D721Med (cell line): ENCODE data around the gene EHMT1.

Source experiments
- DNase-seq: peaks from one replicate; pipeline ENCODE4 v3.0.0; 2011; ENCODE audit warnings: low spot score; ENCODE audit not compliant: insufficient read length
- FAIRE-seq: peaks from 2 replicates; lab custom pipeline; 2011; peaks lifted over from hg19 to GRCh38; lab: Jason Lieb, UNC
- TF ChIP-seq, protein P1 (sequence below): IDR thresholded peaks from 2 replicates; pipeline ENCODE4 v1.5.1; 2012; ENCODE audit warnings: mild to moderate bottlenecking, control low read depth; ENCODE audit not compliant: insufficient read depth; ENCODE audit errors: missing control alignments

Gene EHMT1

DNA sequence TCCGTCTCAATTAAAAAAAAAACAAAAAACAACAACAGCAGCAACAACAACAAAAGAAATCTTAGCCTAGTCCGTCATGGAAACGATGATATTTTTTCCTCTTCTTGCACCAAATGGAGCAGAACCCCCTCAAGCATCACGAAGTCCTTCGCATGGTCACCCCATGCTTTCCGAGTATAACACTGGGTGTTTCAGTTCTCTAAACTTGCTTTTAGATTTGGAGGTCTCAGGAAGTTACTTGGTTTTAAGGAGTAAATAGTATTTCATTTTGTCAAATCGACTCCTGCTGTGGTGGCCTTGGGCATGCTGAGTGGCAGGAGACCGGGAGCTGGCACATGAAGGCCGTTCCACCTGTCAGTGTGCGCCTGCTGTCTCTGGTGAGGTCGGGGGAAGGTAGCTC lies 140.3 kb downstream of the EHMT1 start:
- FAIRE-seq, result no peak
- DNase-seq, result no peak
- TF ChIP-seq, protein P1, sequence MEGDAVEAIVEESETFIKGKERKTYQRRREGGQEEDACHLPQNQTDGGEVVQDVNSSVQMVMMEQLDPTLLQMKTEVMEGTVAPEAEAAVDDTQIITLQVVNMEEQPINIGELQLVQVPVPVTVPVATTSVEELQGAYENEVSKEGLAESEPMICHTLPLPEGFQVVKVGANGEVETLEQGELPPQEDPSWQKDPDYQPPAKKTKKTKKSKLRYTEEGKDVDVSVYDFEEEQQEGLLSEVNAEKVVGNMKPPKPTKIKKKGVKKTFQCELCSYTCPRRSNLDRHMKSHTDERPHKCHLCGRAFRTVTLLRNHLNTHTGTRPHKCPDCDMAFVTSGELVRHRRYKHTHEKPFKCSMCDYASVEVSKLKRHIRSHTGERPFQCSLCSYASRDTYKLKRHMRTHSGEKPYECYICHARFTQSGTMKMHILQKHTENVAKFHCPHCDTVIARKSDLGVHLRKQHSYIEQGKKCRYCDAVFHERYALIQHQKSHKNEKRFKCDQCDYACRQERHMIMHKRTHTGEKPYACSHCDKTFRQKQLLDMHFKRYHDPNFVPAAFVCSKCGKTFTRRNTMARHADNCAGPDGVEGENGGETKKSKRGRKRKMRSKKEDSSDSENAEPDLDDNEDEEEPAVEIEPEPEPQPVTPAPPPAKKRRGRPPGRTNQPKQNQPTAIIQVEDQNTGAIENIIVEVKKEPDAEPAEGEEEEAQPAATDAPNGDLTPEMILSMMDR, result no peak

DNA sequence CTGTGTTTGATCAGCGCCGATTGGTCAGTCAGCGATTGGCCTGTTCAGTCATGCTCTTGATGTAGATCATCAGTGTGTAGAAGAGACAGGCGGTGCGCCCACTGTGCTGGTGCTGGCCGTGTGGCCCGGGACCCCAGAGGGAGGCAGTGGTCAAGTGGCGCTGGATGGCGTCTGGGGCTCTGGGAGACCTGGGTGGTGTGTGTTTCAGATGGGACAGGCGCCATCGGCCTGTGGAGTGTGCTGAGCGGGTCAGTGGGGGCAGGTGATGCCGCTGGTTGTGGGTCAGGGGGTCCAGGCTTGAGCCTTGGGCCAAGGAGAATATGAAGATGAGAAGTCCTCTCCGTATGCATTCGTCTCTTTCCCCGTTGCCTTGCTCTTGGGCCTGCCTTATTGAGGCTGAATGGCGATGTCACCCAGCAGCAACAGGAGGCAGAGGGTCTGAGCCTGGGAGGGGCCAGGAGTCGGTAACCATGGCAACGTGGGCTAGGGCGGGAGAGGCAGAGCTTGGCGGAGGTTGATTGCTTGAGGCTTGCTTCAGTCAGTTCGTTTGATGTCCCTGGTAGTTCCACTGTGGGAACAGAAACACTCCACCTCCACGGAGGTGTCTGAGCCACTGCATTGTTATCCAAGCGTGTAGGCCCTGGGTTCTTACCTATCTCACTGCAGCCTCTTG lies 141.0 kb downstream of the EHMT1 start:
- TF ChIP-seq, protein P1, result no peak
- FAIRE-seq (no peak), DNase-seq (no peak)

DNA sequence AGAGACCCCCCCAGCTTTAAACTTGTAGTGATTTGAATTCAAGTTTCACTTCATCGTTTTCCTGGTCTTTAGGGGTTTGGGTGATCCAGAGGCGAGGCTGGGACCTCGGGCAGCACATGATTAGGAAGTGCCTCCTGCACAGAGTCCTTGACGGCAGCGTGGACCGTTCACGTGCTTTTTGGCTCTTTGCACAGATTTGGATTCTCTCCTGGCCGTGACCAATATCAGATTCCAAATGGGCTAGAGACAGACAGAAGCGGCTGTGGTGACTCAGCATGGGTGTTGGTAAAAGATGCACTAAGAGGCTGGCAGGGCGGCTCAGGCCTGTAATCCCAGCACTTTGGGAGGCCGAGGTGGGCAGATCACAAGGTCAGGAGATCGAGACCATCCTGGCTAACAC lies 141.6 kb downstream of the EHMT1 start:
- FAIRE-seq, result no peak
- no peak for DNase-seq
- TF ChIP-seq, protein P1, result no peak

DNA sequence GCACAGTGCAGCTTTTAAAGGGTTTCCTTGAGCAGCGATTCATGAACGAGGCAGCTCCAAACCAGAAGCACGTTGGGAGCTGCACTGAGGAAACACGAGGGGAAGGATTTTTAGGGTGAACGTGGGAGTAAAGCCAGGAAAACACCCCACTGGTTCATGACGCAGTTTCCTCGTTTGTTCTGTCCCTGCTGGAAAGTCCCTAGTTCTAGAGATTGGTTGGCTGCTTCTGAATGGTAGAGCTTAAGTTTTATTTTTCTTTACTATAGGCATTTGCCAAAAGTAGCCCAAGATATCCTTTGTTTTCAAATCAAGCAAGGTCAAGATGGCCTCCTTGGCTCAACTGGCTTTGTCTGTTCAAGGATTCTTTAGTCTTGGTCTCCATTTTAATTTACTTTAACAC lies 142.2 kb downstream of the EHMT1 start:
- TF ChIP-seq, protein P1, result no peak
- DNase-seq (no peak), FAIRE-seq (no peak)

DNA sequence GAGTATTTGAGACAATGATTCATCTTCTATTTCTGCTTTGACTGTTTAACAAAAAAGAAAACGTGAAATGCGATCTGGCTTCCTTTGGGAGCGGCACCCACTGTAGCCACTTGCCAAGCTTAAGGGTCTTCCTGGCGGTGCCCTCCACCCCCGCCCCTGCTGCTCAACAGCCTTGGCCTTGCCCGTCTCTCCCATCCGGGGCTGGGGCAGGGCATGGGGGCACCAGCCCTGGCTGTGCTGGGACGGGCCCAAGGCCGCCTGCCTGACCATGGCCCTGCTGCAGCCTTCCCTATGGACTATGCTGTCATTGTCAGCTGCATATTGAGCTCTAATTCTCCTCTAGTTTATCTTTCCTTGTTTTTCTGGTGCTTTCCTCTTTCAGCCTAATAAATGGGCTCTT lies 143.0 kb downstream of the EHMT1 start:
- TF ChIP-seq, protein P1, result no peak
- FAIRE-seq (no peak), DNase-seq (no peak)

DNA sequence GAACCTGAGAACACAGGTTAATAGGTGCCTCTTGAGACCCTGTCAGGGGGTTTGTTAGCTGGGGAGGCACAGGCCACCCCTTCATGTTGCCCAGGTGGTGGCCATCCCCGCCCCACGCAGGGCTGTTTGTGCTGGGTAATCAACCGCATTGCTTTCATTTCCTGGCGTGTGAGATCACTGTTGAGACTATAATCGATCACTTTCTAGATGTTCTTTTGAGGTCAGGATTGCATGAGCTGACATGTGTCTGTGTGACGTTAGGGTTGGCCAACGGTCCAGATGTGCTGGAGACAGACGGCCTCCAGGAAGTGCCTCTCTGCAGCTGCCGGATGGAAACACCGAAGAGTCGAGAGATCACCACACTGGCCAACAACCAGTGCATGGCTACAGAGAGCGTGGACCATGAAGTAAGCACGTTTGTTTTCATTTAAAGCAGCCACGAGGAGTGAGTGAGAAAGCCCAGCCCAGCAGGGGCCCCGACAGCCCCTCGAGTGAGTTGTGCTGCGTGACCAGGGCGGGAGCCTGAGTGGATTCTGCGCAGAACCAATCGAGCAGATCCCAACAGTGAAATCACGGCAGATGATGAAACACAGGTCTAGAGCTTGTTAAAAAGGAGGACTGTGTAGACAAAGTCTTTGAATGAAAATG lies 143.7 kb downstream of the EHMT1 start:
- TF ChIP-seq, protein P1, result no peak
- no peak for DNase-seq
- no peak for FAIRE-seq
